Heart right ventricle (tissue), 16 donors: Measurements from ENCODE around the gene SATB1. TPM values are rescaled to one million over a fixed set of nuclear protein-coding genes. Genes with fewer than 3 reads are reported as not detected.

Experiments
- ATAC-seq, 8 donors: fragments of 200-7000 bp; cut with Tn5 transposase; one replicate each; pipeline ENCODE4 v1.9.1; 2020; ENCODE audit warnings: mild to moderate bottlenecking in 8 of 8, moderate library complexity in 8 of 8, moderate number of reproducible peaks in 1 of 8
- DNase-seq, 2 donors: peaks; one replicate each; pipeline ENCODE4 v3.0.0-alpha.2; 2020
- H3K27ac ChIP-seq, 10 donors: fragments of 200-600 bp; sonication (generic) in 2 of 10; one replicate each; pipeline versions ENCODE4 v1.5.0 to v1.8.0; 2020 to 2022; ENCODE audit warnings: mild to moderate bottlenecking in 3 of 10
- H3K27me3 ChIP-seq, 7 donors: fragments of 200-600 bp; one replicate each; pipeline ENCODE4 v1.8.0; 2021 to 2022; ENCODE audit warnings: mild to moderate bottlenecking in 2 of 7
- H3K36me3 ChIP-seq, 9 donors: fragments of 200-600 bp; sonication (generic) in 1 of 9; one replicate each; pipeline versions ENCODE4 v1.5.0 to v1.8.0; 2020 to 2022; ENCODE audit warnings: mild to moderate bottlenecking in 2 of 9
- H3K4me1 ChIP-seq, 9 donors: fragments of 200-600 bp; sonication (generic) in 1 of 9; one replicate each; pipeline versions ENCODE4 v1.5.0 to v1.8.0; 2020 to 2022; ENCODE audit warnings: mild to moderate bottlenecking in 4 of 9
- H3K4me3 ChIP-seq, 10 donors: fragments of 200-600 bp; sonication (generic) in 2 of 10; one replicate each; pipeline versions ENCODE4 v1.5.0 to v1.8.0; 2020 to 2022; ENCODE audit warnings: mild to moderate bottlenecking in 7 of 10, moderate library complexity in 2 of 10
- H3K9me3 ChIP-seq, 11 donors: fragments of 200-600 bp in 10 of 11; sonication (generic) in 2 of 11; one replicate each; pipeline versions ENCODE4 v1.5.0 to v1.8.0; 2013 to 2022; ENCODE audit warnings: mild to moderate bottlenecking in 2 of 11, control low read depth in 1 of 11, moderate library complexity in 1 of 11
- CTCF ChIP-seq, 9 donors: fragments of 200-600 bp; sonication (generic) in 2 of 9; IDR thresholded peaks; one replicate each; pipeline versions ENCODE4 v1.5.0 to v1.8.0; 2021 to 2022; ENCODE audit warnings: antibody characterized with exemption in 9 of 9, mild to moderate bottlenecking in 5 of 9, moderate library complexity in 1 of 9
- WGBS, 2 donors: extraction: QIAGEN DNeasy Blood & Tissue Kit; methylation state at CpG; one replicate each; pipeline ENCODE4 v1.1.7; 2013; ENCODE audit warnings: inconsistent platforms in 1 of 2; 5-methylcytosine and 5-hydroxymethylcytosine counted together
- intact Hi-C, 10 donors: fragments of 100-400 bp; cut with DNase I; formaldehyde crosslinking; loops; one replicate each; pipeline versions ENCODE4 v1.11.1 to v1.14.2; 2022
- polyA plus RNA-seq, 2 donors: library from polyadenylated mRNA; stranded (reverse); fragments of 200-250 nt; gene quantifications; one replicate each; pipeline ENCODE4 v1.2.3, GENCODE V29; 2013
- total RNA-seq, 10 donors: library from RNA; stranded (reverse); fragmentation: NEBNext Ultra II Directional in 3 of 10; extraction: Animal tissue kit (Norgen Biotek cat#: 25700) in 3 of 10; gene quantifications; one replicate each; pipeline versions ENCODE4 v1.2.1 to v1.2.4, GENCODE V29; 2021 to 2023
- donor health status: Arrhythmogenic right ventricular cardiomyopathy.
- donor health status: ischemic (EF 13 %, LVEDD 7.1; RV severe dilation, severe dysfunction).
- donor health status: healthy with polysubstance abuse.
- donor health status: DM: no; HTN: yes; CAD: no.
- donor health status: DM: no; HTN: no; CAD: no.
- donor health status: ischemic (EF 25% LVEDD 6.9; RV normal size, moderate dysfunction).
- donor health status: ischemic (EF 25% LVEDD 5.7; RV mildly dilated, moderate dysfunction).
- donor health status: healthy.
- donor health status: DM: yes; HTN: yes; CAD: no.
- donor health status: Ischemic cardiomyopathy.
- donor health status: ischemic (EF 35%, LVEDD 5.7; RV mildly dilated, moderate dysfunction).
- donor health status: nonischemic (EF 11% LVEDD 7.7; RV severe dilation, severe dysfunction).
- donor health status: DM: yes; HTN: yes; CAD: no.
- donor health status: PGD.
- donor health status: ischemic (EF 29% LVEDD 5.4; RV normal size, mild dysfunction).
- donor health status: nonischemic (EF 23%, LVEDD 6.1; RV moderate dilation, normal function).

SATB1 gene
- total and polyA plus RNA-seq, 12 donors, result 8.8 to 73.7 (median 49.5) TPM

GRCh38 chr3:18432752-18433151, 7.6 kb upstream of the SATB1 start:
- H3K4me3 ChIP-seq, result no peak overlapping the region
- H3K36me3 ChIP-seq, result no peaks in the 10 kb centered on the region
- no peak for TF ChIP-seq CTCF (IDR thresholded peaks at IDR 0.05)
- H3K27me3 ChIP-seq, result peaks cover 0 to 46% (median 20%) of the 10 kb centered on the region in 7 donors
- H3K27ac ChIP-seq, result no peak overlapping the region
- DNase-seq (no peak), ATAC-seq (no peak)
- peaks cover 0 to 6% (median 0%) of the 10 kb centered on the region in 9 donors for H3K4me1 ChIP-seq
- intact Hi-C loops, result no loop called here
- no peaks in the 10 kb centered on the region for H3K9me3 ChIP-seq
- WGBS, 2 donors, result 89 to 92% methylated on average over 1 of the region's 1 CpG

GRCh38 chr3:18431266-18431665, 6.1 kb upstream of the SATB1 start:
- intact Hi-C loops, result no loop called here
- TF ChIP-seq CTCF (IDR thresholded peaks at IDR 0.05), result no peak
- peaks cover 0 to 44% (median 14%) of the 10 kb centered on the region in 7 donors for H3K27me3 ChIP-seq
- H3K9me3 ChIP-seq, result no peaks in the 10 kb centered on the region
- no peaks in the 10 kb centered on the region for H3K36me3 ChIP-seq
- peaks cover 0 to 13% (median 0%) of the 10 kb centered on the region in 9 donors for H3K4me1 ChIP-seq
- 70 to 74% methylated on average over 3 of the region's 3 CpGs for WGBS, 2 donors
- no peak for ATAC-seq
- no peak overlapping the region for H3K27ac ChIP-seq
- no peak overlapping the region for H3K4me3 ChIP-seq
- no peak for DNase-seq

DNA sequence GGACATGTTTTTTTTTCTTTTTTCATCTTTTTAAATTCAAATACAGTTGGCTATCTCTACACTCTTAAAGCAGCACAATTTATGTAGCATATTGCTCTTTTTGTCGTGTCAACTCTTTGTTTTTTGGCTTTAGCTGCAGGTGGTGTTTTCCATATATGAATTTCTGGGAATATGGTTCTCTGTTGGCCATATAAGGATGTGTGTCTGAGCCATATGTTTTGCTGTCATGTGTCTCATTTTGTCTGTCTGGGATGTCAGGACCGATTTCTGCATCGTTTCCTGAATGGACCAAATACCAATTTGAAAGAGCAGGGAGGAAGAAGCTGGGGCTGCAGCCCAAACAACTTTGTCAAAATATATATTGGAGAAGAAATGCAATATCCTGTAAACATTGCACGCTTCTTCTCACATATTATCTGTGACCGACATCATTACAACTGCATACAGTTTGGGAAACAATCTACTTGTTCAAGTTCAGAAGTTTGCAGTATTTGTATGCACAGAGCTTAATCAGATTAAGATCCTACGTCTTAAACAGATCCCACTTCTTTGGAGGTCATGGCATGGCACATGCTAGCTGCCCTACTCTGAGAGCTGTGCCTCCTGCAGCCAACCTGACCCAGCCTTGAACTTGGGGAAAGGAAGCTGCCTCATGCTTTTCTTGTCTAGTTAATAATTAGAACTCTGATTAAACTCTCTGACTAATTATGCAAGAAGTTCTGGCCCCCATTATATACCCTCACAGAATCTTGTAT, 4.0 kb upstream of the SATB1 start:
- peaks cover 0 to 18% (median 0%) of the 10 kb centered on the region in 9 donors for H3K4me1 ChIP-seq
- intact Hi-C loops, result no loop called here
- peaks cover 0 to 23% (median 7%) of the 10 kb centered on the region in 7 donors for H3K27me3 ChIP-seq
- H3K36me3 ChIP-seq, result no peaks in the 10 kb centered on the region
- DNase-seq, result no peak
- no peaks in the 10 kb centered on the region for H3K9me3 ChIP-seq
- WGBS, 2 donors, result 72 to 73% methylated on average over 6 of the region's 6 CpGs
- no peak overlapping the region for H3K4me3 ChIP-seq
- ATAC-seq, result no peak
- no peak for TF ChIP-seq CTCF (IDR thresholded peaks at IDR 0.05)
- no peak overlapping the region for H3K27ac ChIP-seq

DNA sequence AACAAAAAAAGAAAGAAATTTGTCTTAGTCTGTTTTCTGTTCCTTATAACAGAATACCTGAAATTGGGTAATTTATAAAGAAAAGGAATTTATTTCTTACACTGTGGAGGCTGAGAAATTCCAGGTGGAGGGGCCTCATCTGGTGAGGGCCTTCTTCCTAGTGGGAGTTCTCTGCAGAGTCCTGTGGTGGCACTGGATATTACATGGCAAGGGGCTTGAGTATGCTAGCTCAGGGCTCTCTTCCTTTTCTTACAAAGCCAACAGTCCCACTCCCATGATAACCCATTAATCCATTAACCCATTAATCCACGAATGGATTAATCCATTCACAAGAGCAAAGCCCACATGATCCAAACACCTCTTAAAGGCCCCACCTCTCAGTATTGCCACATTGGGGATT, 2.9 kb upstream of the SATB1 start:
- no peak overlapping the region for H3K27ac ChIP-seq
- ATAC-seq (no peak), DNase-seq (no peak)
- no peaks in the 10 kb centered on the region for H3K36me3 ChIP-seq
- no peak overlapping the region for H3K4me3 ChIP-seq
- H3K9me3 ChIP-seq, result no peaks in the 10 kb centered on the region
- intact Hi-C loops, result no loop called here
- WGBS, 2 donors, result 76 to 77% methylated on average over 1 of the region's 1 CpG
- TF ChIP-seq CTCF (IDR thresholded peaks at IDR 0.05), result no peak
- H3K4me1 ChIP-seq, result peaks cover 0 to 21% (median 2%) of the 10 kb centered on the region in 9 donors
- H3K27me3 ChIP-seq, result peaks cover 0 to 12% (median 0%) of the 10 kb centered on the region in 7 donors
